Liver (tissue), 9 donors: Measurements from ENCODE around the gene FRMPD4. TPM values are rescaled to one million over a fixed set of nuclear protein-coding genes. Genes with fewer than 3 reads are reported as not detected.

Source experiments
- DNase-seq: peaks from one replicate; pipeline ENCODE4 v3.0.0-alpha.2; 2017; ENCODE audit warnings: low spot score
- H3K27ac ChIP-seq, 2 donors: one replicate each; pipeline ENCODE4 v1.7.0; 2013; ENCODE audit warnings: inconsistent platforms in 2 of 2, low read length in 2 of 2, control low read depth in 1 of 2, low read depth in 1 of 2, mild to moderate bottlenecking in 1 of 2
- H3K27me3 ChIP-seq, 4 donors: one replicate each; pipeline versions ENCODE4 v1.6.1 to v1.7.0; 2013; ENCODE audit warnings: low read length in 3 of 4, inconsistent platforms in 1 of 4, mild to moderate bottlenecking in 1 of 4, moderate library complexity in 1 of 4; ENCODE audit not compliant: control insufficient read depth in 4 of 4, insufficient read depth in 4 of 4
- H3K36me3 ChIP-seq, 4 donors: one replicate each; pipeline versions ENCODE4 v1.6.1 to v1.7.0; 2013; ENCODE audit warnings: low read length in 3 of 4, mild to moderate bottlenecking in 3 of 4, low read depth in 1 of 4, moderate library complexity in 1 of 4; ENCODE audit not compliant: control insufficient read depth in 4 of 4, insufficient read depth in 3 of 4
- H3K4me1 ChIP-seq, 4 donors: one replicate each; pipeline versions ENCODE4 v1.6.1 to v1.7.0; 2013; ENCODE audit warnings: low read length in 3 of 4, mild to moderate bottlenecking in 3 of 4, moderate library complexity in 1 of 4; ENCODE audit not compliant: control insufficient read depth in 4 of 4, insufficient read depth in 4 of 4
- H3K4me3 ChIP-seq, 3 donors: one replicate each; pipeline versions ENCODE4 v1.6.1 to v1.7.0; 2013; ENCODE audit warnings: low read length in 3 of 3, control low read depth in 1 of 3, low read depth in 1 of 3, mild to moderate bottlenecking in 1 of 3
- H3K9ac ChIP-seq, 2 donors: one replicate each; pipeline ENCODE4 v1.7.0; 2013; ENCODE audit warnings: low read length in 2 of 2, mild to moderate bottlenecking in 2 of 2, moderate library complexity in 2 of 2, control low read depth in 1 of 2, low read depth in 1 of 2
- H3K9me3 ChIP-seq, 4 donors: one replicate each; pipeline versions ENCODE4 v1.6.1 to v1.7.0; 2013; ENCODE audit warnings: low read length in 3 of 4; ENCODE audit not compliant: control insufficient read depth in 4 of 4
- CTCF ChIP-seq: fragments of 150-350 bp; IDR thresholded peaks from 2 replicates; pipeline ENCODE4 v1.5.1; 2017; ENCODE audit warnings: improper control_type of control experiment, low read depth, low read length; ENCODE audit not compliant: missing input control
- EGR1 ChIP-seq, 2 donors: IDR thresholded peaks; 2 replicates each; pipeline ENCODE4 v1.6.1; 2016 to 2018; ENCODE audit warnings: antibody characterized with exemption in 2 of 2, low read depth in 2 of 2
- FOXA1 ChIP-seq: IDR thresholded peaks from 2 replicates; pipeline ENCODE4 v1.6.1; 2016; ENCODE audit warnings: antibody characterized with exemption
- FOXA2 ChIP-seq: IDR thresholded peaks from 2 replicates; pipeline ENCODE4 v1.6.1; 2016; ENCODE audit warnings: antibody characterized with exemption
- GABPA ChIP-seq, 2 donors: IDR thresholded peaks in 1 of 2; conservative IDR thresholded peaks in 1 of 2; 2 replicates each; pipeline ENCODE4 v1.6.1; 2016; ENCODE audit warnings: antibody characterized with exemption in 2 of 2, mild to moderate bottlenecking in 1 of 2, moderate library complexity in 1 of 2
- HNF4A ChIP-seq, 2 donors: conservative IDR thresholded peaks; 2 replicates each; pipeline ENCODE4 v1.6.1; 2016; ENCODE audit warnings: antibody characterized with exemption in 2 of 2, mild to moderate bottlenecking in 2 of 2
- HNF4G ChIP-seq: IDR thresholded peaks from 2 replicates; pipeline ENCODE4 v1.6.1; 2016; ENCODE audit warnings: antibody characterized with exemption
- JUND ChIP-seq, 2 donors: IDR thresholded peaks; 2 replicates each; pipeline ENCODE4 v1.6.1; 2016; ENCODE audit warnings: antibody characterized with exemption in 2 of 2
- MAX ChIP-seq: IDR thresholded peaks from 2 replicates; pipeline ENCODE4 v1.6.1; 2016; ENCODE audit warnings: antibody characterized with exemption
- NR2F2 ChIP-seq: IDR thresholded peaks from 2 replicates; pipeline ENCODE4 v1.6.1; 2016; ENCODE audit warnings: antibody characterized with exemption
- RAD21 ChIP-seq, 2 donors: IDR thresholded peaks; 2 replicates each; pipeline ENCODE4 v1.6.1; 2016; ENCODE audit warnings: antibody characterized with exemption in 2 of 2, mild to moderate bottlenecking in 2 of 2
- RXRA ChIP-seq, 2 donors: IDR thresholded peaks; 2 replicates each; pipeline ENCODE4 v1.6.1; 2017 to 2018; ENCODE audit warnings: antibody characterized with exemption in 2 of 2, mild to moderate bottlenecking in 1 of 2
- SP1 ChIP-seq: IDR thresholded peaks from 2 replicates; pipeline ENCODE4 v1.6.1; 2018; ENCODE audit warnings: antibody characterized with exemption, mild to moderate bottlenecking
- TAF1 ChIP-seq: conservative IDR thresholded peaks from 2 replicates; pipeline ENCODE4 v1.6.1; 2016; ENCODE audit warnings: antibody characterized with exemption, mild to moderate bottlenecking
- YY1 ChIP-seq: IDR thresholded peaks from 2 replicates; pipeline ENCODE4 v1.6.1; 2016; ENCODE audit warnings: antibody characterized with exemption, mild to moderate bottlenecking
- WGBS: extraction: QIAGEN DNeasy Blood & Tissue Kit; methylation state at CpG from one replicate; pipeline ENCODE4 v1.1.7; 2013; 5-methylcytosine and 5-hydroxymethylcytosine counted together
- polyA plus RNA-seq, 2 donors: library from polyadenylated mRNA; stranded (reverse) in 1 of 2; unstranded in 1 of 2; fragments of 200-250 nt in 1 of 2; fragments of >200 nt in 1 of 2; fragmentation: Nextera tagmentation in 1 of 2; extraction: Ambion mirVana in 1 of 2; gene quantifications; one replicate each; pipeline versions ENCODE4 v1.2.1 to v1.2.3, GENCODE V29; 2013 to 2015
- total RNA-seq, 2 donors: library from RNA; depleted of rRNA; stranded (reverse); fragments of >200 nt; gene quantifications; one replicate each; pipeline ENCODE4 v1.2.3, GENCODE V29; 2014
- TF ChIP-seq, protein P1 (sequence below): IDR thresholded peaks from 2 replicates; pipeline ENCODE4 v1.6.1; 2016; ENCODE audit warnings: antibody characterized with exemption
- TF ChIP-seq, protein P2 (sequence below): IDR thresholded peaks from 2 replicates; pipeline ENCODE4 v1.6.1; 2016; ENCODE audit warnings: antibody characterized with exemption
- TF ChIP-seq, protein P3 (sequence below): IDR thresholded peaks from 2 replicates; pipeline ENCODE4 v1.6.1; 2016; ENCODE audit warnings: antibody characterized with exemption, mild to moderate bottlenecking
- donor health status: healthy.
- donor health status: healthy.
- donor health status: healthy.
- donor health status: healthy.
- donor health status: healthy.

Gene FRMPD4
- total and polyA plus RNA-seq, 4 donors = 0.01 to 0.08 (median 0.03) TPM; not detected in 1

DNA sequence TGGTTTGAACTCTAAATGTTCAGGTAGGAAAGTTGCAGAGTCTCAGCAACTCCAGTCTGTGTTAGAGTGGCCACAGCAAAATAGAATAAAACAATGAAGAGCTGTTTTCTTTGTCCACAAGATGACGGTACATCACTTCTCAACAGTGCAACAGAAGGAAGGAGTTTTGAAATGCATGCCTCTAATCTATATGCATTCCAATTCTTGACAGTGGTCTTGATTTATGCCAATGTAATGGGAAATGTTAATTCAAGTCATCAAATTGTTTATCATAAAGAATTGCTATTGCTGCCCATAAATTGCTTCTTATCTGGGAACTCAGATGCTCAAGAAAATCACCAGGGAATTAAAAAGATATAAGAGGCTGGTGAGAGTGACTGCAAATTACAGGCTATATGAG, 457.4 kb downstream of the FRMPD4 start:
- Histone ChIP-seq H3K4me3 (no peak overlapping the region), H3K9ac (no peak overlapping the region), H3K27ac (no peak overlapping the region), H3K27me3 (no peaks in the 10 kb centered on the region), H3K36me3 (no peaks in the 10 kb centered on the region), H3K9me3 (no peaks in the 10 kb centered on the region), H3K4me1 (no peaks in the 10 kb centered on the region)
- no peak for DNase-seq
- 53% methylated on average over 1 of the region's 1 CpG for WGBS
- TF ChIP-seq, protein P1, sequence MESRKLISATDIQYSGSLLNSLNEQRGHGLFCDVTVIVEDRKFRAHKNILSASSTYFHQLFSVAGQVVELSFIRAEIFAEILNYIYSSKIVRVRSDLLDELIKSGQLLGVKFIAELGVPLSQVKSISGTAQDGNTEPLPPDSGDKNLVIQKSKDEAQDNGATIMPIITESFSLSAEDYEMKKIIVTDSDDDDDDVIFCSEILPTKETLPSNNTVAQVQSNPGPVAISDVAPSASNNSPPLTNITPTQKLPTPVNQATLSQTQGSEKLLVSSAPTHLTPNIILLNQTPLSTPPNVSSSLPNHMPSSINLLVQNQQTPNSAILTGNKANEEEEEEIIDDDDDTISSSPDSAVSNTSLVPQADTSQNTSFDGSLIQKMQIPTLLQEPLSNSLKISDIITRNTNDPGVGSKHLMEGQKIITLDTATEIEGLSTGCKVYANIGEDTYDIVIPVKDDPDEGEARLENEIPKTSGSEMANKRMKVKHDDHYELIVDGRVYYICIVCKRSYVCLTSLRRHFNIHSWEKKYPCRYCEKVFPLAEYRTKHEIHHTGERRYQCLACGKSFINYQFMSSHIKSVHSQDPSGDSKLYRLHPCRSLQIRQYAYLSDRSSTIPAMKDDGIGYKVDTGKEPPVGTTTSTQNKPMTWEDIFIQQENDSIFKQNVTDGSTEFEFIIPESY = no peak
- no peak for TF ChIP-seq RXRA (IDR thresholded peaks at IDR 0.05)
- no peak for TF ChIP-seq FOXA2
- no peak for TF ChIP-seq CTCF
- no peak for TF ChIP-seq HNF4A (conservative IDR thresholded peaks at IDR 0.05)
- TF ChIP-seq, protein P2, sequence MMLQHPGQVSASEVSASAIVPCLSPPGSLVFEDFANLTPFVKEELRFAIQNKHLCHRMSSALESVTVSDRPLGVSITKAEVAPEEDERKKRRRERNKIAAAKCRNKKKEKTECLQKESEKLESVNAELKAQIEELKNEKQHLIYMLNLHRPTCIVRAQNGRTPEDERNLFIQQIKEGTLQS = no peak
- TF ChIP-seq RAD21 (IDR thresholded peaks at IDR 0.05) = no peak
- TF ChIP-seq MAX = no peak
- TF ChIP-seq EGR1 (IDR thresholded peaks at IDR 0.05; ENCODE audit: low read depth in 2 of 2) = no peak

DNA sequence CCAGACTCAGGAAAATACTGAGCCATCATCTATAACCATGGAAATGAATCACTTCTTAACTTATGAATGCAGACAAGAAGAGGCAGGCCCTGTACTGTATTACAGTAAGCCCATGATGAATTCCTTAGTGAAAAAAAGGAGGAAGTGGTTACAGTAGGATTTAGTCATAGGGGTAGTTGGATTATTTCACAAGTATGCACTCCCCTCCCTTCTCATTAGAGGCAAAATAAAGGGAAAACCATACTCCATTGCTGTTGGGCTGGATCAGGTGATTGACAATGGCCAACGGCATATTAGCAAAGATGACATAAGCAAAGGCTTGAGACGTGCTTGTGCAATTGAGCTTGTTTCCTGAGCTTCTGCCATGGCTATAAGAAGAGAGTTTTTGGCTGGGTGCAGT, 471.8 kb downstream of the FRMPD4 start:
- TF ChIP-seq, protein P1 = no peak
- TF ChIP-seq JUND (IDR thresholded peaks at IDR 0.05) (no peak), FOXA1 (no peak), YY1 (no peak), EGR1 (IDR thresholded peaks at IDR 0.05; ENCODE audit: low read depth in 2 of 2) (no peak), CTCF (no peak), RAD21 (IDR thresholded peaks at IDR 0.05) (no peak), FOXA2 (no peak), GABPA (IDR thresholded peaks at IDR 0.05 in 1 of 2, conservative IDR thresholded peaks at IDR 0.05 in 1 of 2) (no peak), MAX (no peak), NR2F2 (no peak), TAF1 (no peak), HNF4A (conservative IDR thresholded peaks at IDR 0.05) (no peak), SP1 (no peak), RXRA (IDR thresholded peaks at IDR 0.05) (no peak), HNF4G (no peak)
- TF ChIP-seq, protein P2 = no peak
- TF ChIP-seq, protein P3, sequence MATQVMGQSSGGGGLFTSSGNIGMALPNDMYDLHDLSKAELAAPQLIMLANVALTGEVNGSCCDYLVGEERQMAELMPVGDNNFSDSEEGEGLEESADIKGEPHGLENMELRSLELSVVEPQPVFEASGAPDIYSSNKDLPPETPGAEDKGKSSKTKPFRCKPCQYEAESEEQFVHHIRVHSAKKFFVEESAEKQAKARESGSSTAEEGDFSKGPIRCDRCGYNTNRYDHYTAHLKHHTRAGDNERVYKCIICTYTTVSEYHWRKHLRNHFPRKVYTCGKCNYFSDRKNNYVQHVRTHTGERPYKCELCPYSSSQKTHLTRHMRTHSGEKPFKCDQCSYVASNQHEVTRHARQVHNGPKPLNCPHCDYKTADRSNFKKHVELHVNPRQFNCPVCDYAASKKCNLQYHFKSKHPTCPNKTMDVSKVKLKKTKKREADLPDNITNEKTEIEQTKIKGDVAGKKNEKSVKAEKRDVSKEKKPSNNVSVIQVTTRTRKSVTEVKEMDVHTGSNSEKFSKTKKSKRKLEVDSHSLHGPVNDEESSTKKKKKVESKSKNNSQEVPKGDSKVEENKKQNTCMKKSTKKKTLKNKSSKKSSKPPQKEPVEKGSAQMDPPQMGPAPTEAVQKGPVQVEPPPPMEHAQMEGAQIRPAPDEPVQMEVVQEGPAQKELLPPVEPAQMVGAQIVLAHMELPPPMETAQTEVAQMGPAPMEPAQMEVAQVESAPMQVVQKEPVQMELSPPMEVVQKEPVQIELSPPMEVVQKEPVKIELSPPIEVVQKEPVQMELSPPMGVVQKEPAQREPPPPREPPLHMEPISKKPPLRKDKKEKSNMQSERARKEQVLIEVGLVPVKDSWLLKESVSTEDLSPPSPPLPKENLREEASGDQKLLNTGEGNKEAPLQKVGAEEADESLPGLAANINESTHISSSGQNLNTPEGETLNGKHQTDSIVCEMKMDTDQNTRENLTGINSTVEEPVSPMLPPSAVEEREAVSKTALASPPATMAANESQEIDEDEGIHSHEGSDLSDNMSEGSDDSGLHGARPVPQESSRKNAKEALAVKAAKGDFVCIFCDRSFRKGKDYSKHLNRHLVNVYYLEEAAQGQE = no peak
- Histone ChIP-seq H3K27ac (no peak overlapping the region), H3K9ac (no peak overlapping the region), H3K4me1 (no peaks in the 10 kb centered on the region), H3K4me3 (no peak overlapping the region), H3K9me3 (no peaks in the 10 kb centered on the region), H3K27me3 (peaks cover 0 to 8% (median 0%) of the 10 kb centered on the region in 4 donors), H3K36me3 (no peaks in the 10 kb centered on the region)
- 62% methylated on average over 2 of the region's 2 CpGs for WGBS
- no peak for DNase-seq
